ENCODE data around the gene PPP3R2.
A peak's percentile ranks its signal among the peaks of the same experiment; 100 is the strongest.
"Not testable (repeated sequence)": the region's sequence is repeated elsewhere in the genome, so short reads cannot be mapped to it uniquely, and the experiment has no call there.

The PPP3R2 gene, protein sequence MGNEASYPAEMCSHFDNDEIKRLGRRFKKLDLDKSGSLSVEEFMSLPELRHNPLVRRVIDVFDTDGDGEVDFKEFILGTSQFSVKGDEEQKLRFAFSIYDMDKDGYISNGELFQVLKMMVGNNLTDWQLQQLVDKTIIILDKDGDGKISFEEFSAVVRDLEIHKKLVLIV

DNA sequence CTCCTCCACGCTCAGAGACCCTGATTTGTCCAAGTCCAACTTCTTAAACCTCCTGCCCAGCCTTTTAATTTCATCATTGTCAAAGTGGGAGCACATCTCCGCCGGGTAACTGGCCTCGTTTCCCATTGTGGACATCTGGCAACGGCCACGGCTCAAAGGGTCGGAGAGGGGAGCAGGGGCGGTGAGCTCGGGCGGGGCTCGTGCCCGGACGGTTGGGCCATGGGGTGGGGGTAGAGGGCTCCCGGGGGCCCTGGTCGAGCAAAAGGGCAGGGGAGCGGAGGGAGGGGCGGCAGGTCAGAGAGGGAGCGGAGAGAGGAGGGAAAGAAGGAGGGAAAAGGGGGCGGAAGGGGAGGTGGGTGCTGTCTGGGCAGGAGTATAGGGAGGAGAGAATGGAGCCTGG is at the start of gene PPP3R2:
PPP3R2 (minus strand) TSS at position 174 of the 400 bp plus-strand sequence; CDS start at position 126, 48 bp downstream.
- no peak for DNase-seq

DNA sequence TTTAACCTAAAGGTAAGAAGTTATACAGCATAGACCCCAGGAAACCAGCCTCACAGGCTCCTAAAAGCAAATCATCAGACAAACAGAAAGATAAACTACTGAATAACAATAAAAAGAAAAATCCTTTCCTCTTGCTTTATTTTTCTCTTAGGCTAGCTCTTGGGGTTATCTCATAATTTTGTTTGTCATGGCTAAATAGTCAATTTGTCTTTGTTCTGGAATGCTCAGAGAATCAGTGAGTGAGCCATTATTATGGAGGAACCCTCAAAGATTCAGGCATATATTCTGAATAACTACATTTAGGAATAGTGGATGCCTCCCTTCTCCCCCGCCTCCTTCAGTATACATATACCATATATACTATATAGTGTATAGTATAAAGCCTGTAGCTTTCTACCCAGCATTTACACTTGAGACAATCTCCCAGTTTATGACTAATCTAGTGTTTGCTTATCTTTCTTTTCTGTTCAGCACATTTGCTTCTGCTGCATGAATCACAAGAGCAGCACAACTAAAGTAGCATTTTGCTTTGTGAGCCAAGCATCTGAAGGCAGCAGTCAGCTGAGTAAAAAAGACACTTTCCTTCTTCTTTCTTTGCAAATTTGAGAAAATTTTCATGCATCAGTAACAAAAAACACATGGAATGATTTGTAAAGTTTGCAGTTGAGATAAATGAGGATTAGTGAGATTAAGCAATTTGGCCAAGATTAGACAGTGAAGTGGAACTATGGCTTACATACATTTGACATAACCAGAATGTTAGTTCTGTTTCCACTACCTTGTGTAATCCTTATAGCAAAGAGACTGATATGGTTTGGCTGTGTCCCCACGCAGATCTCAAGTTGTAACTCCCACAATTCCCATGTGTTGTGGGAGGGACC is 45.3 kb upstream of the PPP3R2 start:
- DNase-seq: no peak

DNA sequence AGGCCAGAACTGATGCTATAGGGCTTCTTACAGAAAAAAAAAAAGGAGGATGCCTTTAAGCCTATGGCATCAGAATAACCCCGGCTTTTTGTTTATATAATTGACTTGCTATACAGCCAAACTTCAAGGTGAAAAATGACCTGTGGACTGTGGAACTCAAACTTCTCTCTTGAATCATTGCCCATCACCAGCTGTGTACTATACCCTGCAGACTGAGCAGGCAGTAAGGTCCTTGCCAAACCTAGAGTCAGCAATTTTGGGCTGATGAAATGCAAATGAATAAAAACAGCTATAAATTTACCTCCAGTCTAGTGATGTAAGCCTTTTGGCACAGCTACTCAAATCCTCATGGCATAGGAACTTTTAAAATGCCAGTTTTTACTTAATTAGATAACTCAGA is 44.5 kb upstream of the PPP3R2 start:
- DNase-seq: no peak

DNA sequence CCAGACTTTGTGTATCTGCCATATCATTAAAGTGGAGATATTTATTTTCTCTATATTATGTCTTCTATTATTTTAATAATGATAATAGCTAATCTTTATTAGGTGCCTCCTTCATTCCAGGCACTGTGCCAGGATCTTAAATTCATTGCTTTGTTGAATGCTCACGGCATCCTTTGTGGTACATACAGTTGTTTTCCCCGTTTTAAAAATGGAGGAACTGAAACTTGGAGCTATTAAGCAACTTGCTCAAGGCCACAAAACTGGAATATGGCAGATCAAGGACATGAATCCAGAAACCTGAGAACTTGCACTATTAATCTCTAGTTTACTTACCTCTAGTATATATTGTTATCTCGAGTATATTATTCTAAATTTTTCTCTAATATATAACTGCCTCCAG is 41.5 kb upstream of the PPP3R2 start:
- no peak for DNase-seq

DNA sequence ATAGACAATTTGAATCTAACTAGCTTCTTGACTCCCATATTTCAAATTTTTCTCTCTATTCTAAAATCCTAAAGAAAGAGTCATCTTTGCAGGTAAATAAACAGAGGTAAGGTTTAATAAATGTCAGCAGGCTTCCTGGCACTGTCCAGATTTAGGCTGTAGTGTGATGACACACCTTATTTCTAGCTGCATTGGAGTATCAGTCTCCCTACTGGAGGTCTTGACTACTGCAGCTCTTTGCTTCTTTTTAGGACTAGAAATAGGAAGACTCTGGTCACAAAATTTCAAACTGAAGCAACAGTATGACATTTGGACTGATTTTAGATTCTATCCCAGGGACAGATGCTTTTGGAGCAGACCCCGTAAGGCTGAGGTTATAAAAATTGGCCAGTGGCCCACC is 40.7 kb upstream of the PPP3R2 start:
- no peak for DNase-seq

DNA sequence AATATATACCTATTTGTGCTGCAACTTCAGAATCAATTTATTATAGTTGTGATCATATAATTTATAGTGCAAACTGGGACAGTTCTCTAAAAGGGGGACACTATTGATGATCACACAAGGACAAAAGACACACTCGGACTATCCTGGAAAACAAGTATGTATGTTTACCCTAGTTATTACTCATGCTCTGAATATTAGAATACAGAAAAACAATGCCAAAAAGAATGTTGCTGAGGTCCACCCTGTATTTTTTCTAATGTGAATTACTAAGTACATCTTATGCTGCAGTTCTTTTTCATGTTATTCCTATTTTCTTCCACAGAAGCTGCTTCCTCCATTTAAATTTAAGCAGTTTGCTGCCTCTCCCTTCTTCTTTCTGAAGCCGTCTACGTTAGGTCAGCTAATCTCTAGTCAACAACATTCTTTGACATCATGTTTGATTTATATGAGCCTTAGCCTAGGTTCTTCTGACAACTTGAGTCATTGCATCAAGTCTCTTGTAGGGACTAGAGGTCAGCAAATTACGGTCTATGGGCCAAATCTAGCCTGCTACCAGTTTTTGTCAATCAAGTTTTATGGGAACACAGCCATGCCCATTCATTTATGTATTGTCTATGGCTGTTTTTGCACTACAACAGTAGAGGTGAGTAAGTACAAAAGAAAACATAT is 40.1 kb upstream of the PPP3R2 start:
- no peak for DNase-seq

DNA sequence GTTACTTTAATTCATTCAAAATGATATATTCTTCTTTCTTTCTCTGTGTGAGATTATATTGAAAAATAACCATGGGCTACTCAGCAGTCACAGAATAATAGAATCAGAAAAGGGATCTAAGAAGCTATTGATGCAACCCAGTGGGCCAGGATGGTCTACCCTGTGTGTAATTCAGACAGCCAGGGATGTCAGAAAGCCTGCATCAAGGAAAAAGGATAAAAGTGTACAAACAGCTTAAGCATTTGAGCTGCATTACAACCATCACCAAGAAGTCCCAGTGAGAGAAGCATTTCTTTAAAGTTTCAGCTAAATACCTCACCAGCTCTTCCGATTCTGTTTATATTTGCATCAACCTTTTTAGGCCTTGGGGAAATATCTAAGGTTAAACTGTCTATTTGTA is 37.8 kb upstream of the PPP3R2 start:
- no peak for DNase-seq

DNA sequence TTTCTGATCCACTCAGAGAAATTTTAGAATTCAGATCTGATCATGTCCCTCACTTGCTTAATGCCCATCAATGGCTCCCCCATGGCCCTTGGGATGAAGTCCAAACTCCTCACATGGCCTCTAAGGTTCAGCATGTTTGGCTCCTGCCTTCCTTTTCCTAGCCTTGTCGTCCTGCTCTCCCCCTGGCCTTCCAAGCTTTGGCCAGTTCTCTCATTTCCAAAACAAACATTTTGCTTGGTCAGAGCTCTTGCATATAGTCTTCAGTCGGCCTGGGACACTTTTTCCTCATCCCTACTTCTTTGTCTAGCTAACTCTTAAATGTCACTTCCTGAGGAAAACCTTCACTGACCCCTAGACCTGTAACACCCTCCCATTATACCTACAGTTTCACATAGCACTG is 37.1 kb upstream of the PPP3R2 start:
- DNase-seq: no peak

DNA sequence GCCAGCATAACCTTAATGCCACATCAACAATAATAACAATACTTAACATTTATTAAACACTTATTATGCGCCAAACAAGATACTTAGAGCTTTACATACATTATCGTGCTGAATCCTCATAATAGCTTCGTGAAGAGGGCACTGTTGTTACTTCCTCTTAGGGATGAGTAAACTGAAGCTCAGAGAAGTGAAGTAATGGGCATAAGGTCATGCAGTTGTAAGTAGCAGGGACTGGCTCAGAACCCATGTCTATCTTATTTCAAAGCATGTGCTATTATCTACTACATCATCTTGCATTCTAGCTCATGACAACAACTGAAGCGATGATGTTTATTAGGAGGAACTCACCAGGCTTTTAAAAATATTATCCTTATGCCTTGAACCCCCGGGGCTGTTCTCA is 34.9 kb upstream of the PPP3R2 start:
- DNase-seq: no peak

DNA sequence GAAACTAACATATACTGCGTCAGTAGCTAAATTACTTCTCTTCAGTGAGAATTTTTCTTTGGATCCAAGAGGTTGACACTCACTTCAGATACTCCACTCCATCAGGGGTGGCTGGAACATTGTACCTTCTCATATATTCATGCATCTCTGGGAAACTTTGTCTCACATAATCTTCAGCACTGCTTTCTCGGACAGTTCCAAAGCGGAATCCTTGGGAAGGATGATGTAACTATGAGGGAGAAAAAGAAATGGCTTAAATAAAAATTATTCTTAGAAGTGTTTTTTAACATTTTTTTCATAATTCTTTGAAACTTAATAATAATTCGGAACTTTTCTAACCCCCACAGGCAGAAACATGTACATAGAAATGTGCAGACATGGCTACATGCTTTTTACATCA is 33.4 kb upstream of the PPP3R2 start:
- no peak for DNase-seq

DNA sequence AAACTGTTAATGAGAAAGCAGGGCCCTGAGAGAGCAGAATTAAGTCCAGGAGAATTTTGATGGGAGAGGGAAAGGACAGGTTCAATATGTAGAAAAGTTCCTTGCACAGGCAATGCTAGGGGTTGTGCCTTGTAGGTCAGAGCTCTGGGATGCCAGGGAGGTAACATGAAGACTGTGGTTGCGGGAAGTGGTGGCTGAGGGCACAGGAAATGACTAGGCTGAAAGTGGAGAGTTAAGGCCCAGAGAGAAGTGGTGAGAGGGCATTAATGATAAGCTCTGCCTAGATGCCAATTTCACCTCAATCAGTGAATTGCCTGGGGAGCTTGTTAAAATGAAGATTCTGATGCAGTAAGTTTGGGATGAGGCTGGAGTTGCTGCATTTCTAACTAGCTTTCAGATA is 31.5 kb upstream of the PPP3R2 start:
- DNase-seq: no peak

DNA sequence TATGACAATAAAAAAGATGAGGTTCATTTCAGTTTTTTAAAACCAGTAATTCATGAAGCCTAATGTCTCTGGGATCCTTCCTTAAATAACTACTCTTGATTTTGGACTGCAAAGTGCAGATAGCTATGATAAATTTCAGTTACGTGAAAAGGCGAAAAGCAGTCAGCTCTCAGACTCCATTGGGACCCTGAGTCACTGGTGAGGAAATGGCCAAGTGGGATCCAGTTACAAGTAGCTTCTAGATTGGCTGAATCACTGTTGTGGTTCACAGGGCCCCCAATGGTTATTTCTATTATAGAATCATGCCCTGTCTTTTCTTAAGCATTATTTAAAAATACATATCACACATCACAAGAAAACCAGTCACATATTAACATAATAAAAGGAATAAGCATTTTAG is 31.1 kb upstream of the PPP3R2 start:
- DNase-seq: no peak

DNA sequence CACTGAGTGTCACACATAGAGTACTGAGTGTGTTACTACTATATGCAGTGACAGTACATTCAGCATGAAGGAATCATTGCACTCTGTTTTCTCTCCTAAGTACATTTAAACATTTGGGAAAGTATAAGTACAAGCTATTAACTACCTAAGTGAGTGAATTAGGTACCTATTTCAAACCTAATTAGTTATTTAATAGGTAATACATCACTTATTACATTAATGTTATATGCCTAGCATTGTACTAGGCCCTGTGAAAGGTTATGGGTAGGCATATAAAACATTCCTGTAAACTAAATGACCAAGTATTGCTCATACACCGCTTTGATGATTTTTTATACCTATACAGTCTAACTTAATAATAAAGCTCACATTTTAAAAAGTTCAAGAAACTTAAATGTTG is 25.7 kb upstream of the PPP3R2 start:
- no peak for DNase-seq

DNA sequence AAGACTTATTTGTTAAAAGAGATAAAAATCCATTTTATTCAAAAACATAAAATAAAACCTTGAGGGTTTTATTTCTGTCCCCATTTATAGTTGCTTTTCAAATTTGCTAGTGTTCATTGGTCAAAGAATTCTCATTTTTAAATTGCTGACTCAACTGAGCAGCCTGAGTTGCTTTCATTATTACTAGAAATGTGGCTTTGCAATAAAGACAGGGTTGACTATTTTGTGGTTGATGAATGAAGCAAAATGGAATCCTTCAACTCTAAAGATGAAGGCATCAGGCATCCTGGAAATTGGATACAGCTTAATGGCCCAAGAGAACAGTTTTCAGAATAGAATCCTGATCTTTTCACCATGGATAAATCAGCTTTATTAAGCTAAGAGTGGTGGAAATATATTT is 23.9 kb upstream of the PPP3R2 start:
- DNase-seq: no peak

DNA sequence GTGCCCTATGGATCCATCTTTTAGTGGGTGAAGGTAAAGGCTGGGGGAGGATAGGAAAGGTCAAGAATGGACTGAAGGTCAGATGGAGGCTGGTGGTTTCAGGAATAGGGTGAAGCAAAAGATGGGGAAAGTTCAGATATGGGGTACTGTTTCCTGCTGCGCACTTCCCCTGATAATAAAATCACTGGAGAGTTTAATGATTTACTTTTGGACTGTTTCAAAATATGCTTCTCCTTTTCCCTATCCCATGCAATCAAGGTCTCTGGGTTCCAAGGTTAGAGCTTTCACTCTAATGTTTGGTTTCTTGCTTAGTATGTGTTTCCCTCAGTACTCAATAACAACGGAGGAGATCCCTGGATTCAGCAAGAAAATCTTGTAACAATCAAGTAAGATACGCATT is 10.8 kb upstream of the PPP3R2 start:
- DNase-seq: no peak

DNA sequence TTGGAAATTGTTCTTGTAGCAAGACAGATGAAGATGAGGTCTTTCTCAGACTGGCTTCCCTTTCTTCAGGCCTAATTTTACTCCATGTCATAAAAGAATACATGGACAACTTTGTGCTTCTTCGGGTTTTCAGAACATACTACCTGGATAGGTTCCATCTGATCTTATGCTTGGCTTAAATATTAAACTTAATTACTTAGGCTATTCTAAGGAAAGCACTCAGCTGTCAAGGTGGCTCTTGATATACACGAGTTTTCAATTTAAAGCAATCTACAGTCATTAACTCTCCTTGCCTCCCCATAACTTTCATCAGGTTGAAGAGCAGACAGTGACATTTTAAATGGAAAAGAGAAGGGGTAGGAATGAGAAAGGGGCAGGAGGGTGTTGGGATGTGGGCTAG is 9.5 kb upstream of the PPP3R2 start:
- no peak for DNase-seq

DNA sequence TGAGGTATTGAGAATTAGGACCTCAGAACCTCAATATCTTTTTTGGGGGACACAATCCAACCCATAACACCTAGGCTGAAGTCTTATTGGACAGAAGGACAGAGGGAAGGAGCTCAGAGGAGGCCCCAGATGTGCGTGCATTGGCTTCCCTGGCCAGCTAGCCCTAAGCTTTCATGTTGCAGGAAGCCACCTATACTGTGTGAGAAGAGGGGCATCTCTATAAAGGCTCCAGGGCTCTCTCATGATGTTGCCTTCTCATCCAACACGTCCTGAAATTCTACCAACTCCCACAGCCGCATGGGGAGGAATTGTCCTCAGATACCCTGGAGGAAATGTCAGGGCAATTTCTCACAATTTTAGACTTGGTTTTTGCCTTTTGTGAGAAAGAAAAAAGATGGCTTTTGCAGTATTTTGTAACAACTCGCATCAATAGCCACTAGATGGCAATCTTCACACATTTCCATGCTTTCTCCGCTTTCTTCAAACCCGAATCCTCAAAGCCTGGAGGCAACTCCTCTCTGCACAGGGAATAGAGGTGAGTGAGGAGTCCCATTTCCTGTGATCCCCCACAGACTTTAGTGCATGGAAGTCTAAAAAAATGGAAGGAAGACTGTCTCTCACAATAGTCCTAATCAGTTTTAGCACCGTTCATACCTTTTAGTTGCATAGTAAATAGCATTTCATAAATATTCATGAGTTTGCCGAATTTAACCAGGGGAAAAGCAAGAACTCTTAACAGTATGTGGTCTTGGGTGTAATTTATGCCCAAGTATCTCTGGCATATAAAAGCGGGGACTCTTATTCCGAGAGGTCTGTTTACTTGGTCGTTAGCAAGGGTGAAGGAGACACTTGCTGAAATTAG is 7.4 kb upstream of the PPP3R2 start:
- peak; percentile 38 to 93 (median 65) for DNase-seq

DNA sequence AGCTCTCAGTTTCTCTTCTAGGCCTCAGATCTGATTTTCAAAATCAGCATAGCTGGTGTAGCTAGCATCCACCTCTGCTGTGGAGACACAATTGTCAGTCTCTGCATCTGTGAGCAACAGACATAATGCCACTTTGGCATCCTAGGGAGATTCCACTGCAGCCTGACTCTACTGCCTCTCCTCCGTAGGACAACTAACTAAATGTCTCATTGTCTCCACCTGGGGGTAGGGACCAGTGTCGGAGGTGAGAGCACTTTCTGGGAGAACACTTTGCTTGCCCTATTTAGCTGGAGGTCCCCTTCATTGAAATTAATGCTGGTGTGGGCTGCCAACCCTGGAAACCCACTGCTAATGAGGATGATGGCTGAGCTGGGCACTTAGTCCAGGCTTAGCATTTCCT is 1.4 kb downstream of the PPP3R2 start:
- DNase-seq: no peak

DNA sequence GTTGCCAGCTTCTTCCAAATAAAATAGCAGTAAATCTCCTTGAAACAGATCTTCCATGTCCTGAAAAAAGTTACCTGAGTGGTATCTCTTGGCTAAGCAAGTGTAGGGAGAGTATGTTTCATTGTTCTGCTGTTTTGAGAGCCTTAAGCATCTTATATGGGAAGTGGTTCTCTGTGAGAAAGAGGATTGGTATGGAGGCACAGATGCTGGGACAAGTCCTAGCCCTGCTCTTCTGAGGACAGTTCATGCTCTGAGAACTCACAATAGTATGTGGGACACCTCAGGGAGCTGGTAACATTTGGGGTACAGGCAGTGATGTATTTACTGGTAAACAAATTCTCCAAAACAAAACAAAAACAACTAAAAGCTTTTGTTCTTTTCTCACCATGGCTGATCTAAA is 2.0 kb downstream of the PPP3R2 start:
- no peak for DNase-seq

DNA sequence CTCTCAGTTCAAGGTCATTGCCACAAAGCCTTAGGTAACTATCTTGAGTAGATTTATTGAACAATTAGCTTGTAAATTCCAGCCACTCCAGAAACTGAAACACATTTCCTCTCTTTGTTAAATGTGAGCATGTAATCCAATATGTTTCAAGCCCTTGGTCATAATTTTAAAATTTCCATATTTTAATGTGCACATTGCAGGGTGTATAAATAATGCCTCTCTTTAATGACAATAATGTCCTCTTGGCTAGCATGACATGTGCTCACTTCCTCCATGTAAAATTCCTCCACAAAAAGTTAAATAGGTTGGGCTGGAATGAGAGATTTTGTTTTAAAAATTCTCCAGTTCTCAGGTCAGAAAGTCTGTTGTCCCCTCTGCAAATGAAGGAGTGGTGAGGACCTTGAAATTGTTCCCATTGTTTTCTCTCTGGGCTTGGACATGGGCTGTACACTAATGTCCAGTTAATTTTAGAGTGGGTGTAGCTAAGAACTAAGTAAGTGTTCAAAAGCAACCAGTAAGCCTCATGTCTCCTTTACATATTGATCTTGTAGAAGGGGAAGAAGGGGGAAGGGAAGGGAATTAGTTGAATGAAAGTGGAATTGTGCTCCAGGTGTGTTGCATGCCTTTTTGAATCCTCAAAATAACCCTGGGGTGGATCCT is 2.9 kb downstream of the PPP3R2 start:
- no peak for DNase-seq

DNA sequence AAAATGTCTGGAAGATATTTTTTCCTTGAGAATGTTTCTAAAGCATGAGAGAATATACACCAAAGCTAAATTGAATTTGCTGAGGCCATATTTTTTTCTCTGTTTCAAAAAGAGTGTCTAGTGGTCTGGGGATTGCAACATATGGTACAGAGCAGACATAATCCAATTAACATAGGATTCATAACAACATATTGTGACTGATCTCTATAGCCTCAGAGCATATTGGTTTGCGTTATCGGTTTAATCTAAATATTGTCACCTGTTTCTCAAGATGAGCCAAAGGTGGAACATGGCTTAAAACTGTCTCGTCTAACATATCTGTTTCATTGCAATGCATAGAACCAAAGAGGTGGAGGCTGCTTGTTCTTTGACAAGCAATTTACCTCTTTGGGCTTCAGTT is 3.9 kb downstream of the PPP3R2 start:
- no peak for DNase-seq

DNA sequence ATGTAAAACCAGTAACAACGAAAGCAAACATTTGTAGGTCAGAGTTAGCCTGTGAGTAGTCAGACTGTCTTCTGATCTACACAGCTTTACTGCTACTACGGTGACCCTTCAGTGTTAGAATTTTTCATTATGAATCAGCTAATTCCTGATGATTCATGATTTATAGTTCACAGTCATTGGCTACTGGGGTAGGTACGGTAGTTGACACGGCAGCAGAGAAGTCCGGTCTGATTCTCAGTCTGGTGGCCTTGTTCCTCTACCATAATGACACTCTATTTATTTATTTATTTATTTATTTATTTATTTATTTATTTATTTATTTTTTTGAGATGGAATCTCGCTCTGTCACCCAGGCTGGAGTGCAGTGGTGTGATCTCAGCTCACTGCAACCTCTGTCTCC is 4.7 kb downstream of the PPP3R2 start:
- not testable (repeated sequence) for DNase-seq
